ENCODE data around the gene SP1. TPM values are rescaled to one million over a fixed set of nuclear protein-coding genes. Genes with fewer than 3 reads are reported as not detected.
A peak's percentile ranks its signal among the peaks of the same experiment; 100 is the strongest.
"Not testable (repeated sequence)": the region's sequence is repeated elsewhere in the genome, so short reads cannot be mapped to it uniquely, and the experiment has no call there.

The SP1 gene
- total RNA-seq, 1 experiment from 2014 or later, result 81.0 TPM

GRCh38 chr12:53373554-53374133 lies 6.3 kb upstream of the SP1 start:
- H3K27me3 ChIP-seq (ENCODE audit: control insufficient read depth, insufficient read depth, low read length); ATAC-seq; BruUV-seq (replicated peaks); POLR2A ChIA-PET; H3K9me3 ChIP-seq (ENCODE audit: control insufficient read depth, insufficient read depth, low read depth, low read length); H3K4me3 ChIP-seq (ENCODE audit: low read depth in 2 of 2, low read length in 2 of 2); H3K36me3 ChIP-seq (ENCODE audit: control insufficient read depth, insufficient read depth, low read length); intact Hi-C loops (cut with micrococcal nuclease; ENCODE audit: unreplicated experiment); DNase-seq (ENCODE audit: low read depth, low spot score); in situ Hi-C loops (cut with HindIII; ENCODE audit: low pct_unique_long_range_greater_than_20kb, low sequenced_read_pairs): not testable (repeated sequence)
- CTCF ChIA-PET, result interaction anchor here (1.7 kb wide), 1 partner anchor 21 kb away, joined by 9 read pairs; no protein-coding TSS in a partner anchor
- peaks cover 29% of the 10 kb centered on the region for H3K4me1 ChIP-seq (ENCODE audit: control insufficient read depth, insufficient read depth, low read length)
- H3K27ac ChIP-seq (ENCODE audit: low read length), result peak overlapping the region; percentile 89

GRCh38 chr12:53374277-53374676 lies 5.7 kb upstream of the SP1 start:
- in situ Hi-C loops (cut with HindIII; ENCODE audit: low pct_unique_long_range_greater_than_20kb, low sequenced_read_pairs); DNase-seq (ENCODE audit: low read depth, low spot score); H3K27me3 ChIP-seq (ENCODE audit: control insufficient read depth, insufficient read depth, low read length); H3K36me3 ChIP-seq (ENCODE audit: control insufficient read depth, insufficient read depth, low read length); CTCF ChIA-PET; ATAC-seq; intact Hi-C loops (cut with micrococcal nuclease; ENCODE audit: unreplicated experiment); BruUV-seq (replicated peaks); H3K9me3 ChIP-seq (ENCODE audit: control insufficient read depth, insufficient read depth, low read depth, low read length); POLR2A ChIA-PET; H3K4me3 ChIP-seq (ENCODE audit: low read depth in 2 of 2, low read length in 2 of 2): not testable (repeated sequence)
- peaks cover 29% of the 10 kb centered on the region for H3K4me1 ChIP-seq (ENCODE audit: control insufficient read depth, insufficient read depth, low read length)
- H3K27ac ChIP-seq (ENCODE audit: low read length), result peak overlapping the region; percentile 89

GRCh38 chr12:53376747-53377146 lies 3.2 kb upstream of the SP1 start:
- no peaks in the 10 kb centered on the region for H3K27me3 ChIP-seq (ENCODE audit: control insufficient read depth, insufficient read depth, low read length)
- peaks cover 31% of the 10 kb centered on the region for H3K4me1 ChIP-seq (ENCODE audit: control insufficient read depth, insufficient read depth, low read length)
- in situ Hi-C loops (cut with HindIII; ENCODE audit: low pct_unique_long_range_greater_than_20kb, low sequenced_read_pairs) (no loop called here), intact Hi-C loops (cut with micrococcal nuclease; ENCODE audit: unreplicated experiment) (no loop called here)
- CTCF ChIA-PET, result no interaction called here
- H3K9me3 ChIP-seq (ENCODE audit: control insufficient read depth, insufficient read depth, low read depth, low read length), result no peaks in the 10 kb centered on the region
- TF ChIP-seq TCF7L2 (IDR thresholded peaks at IDR 0.05; ENCODE audit: low read depth, low read length) (no peak), REST (IDR thresholded peaks at IDR 0.05; ENCODE audit: insufficient read depth in 1 of 2, low read depth in 2 of 2, low read length in 1 of 2) (no peak), CTCF (IDR thresholded peaks at IDR 0.05) (no peak), SIN3A (IDR thresholded peaks at IDR 0.05; ENCODE audit: borderline replicate concordance, insufficient read depth, low read depth, low read length) (no peak), POLR2AphosphoS5 (IDR thresholded peaks at IDR 0.05; ENCODE audit: low read depth, low read length) (no peak)
- ATAC-seq (no peak), DNase-seq (ENCODE audit: low read depth, low spot score) (no peak)
- H3K4me3 ChIP-seq (ENCODE audit: low read depth in 2 of 2, low read length in 2 of 2), result no peak overlapping the region
- BruUV-seq (replicated peaks), result no TSS peak
- peak overlapping the region; percentile 55; the same call in 1 of the 2 replicates for H3K27ac ChIP-seq (ENCODE audit: low read length)
- H3K36me3 ChIP-seq (ENCODE audit: control insufficient read depth, insufficient read depth, low read length), result no peaks in the 10 kb centered on the region
- POLR2A ChIA-PET, result interaction anchor here (0.6 kb wide), 2 partner anchors 63 to 494 kb away, joined by 3 to 4 read pairs; no protein-coding TSS in a partner anchor
